Upper lobe of left lung (tissue), 4 donors: ENCODE measurements around the gene FCGR3B.
"Not testable (repeated sequence)": the region's sequence is repeated elsewhere in the genome, so short reads cannot be mapped to it uniquely, and the experiment has no call there.

Experiments
- CTCF ChIP-seq, 6 experiments: fragments of 450-650 bp in 4 of 6; fragments of 200-600 bp in 2 of 6; sonication (generic) in 2 of 6; IDR thresholded peaks; one replicate each; pipeline ENCODE4 v1.5.1; 2016 to 2019; ENCODE audit warnings: antibody characterized with exemption in 6 of 6
- EP300 ChIP-seq, 4 donors: sonication (generic); formaldehyde crosslinking; IDR thresholded peaks; one replicate each; pipeline ENCODE4 v1.5.1; 2017; ENCODE audit warnings: antibody characterized with exemption in 4 of 4, control low read depth in 2 of 4
- POLR2A ChIP-seq, 4 donors: fragments of 450-650 bp; IDR thresholded peaks; one replicate each; pipeline ENCODE4 v1.5.1; 2016 to 2017; ENCODE audit warnings: antibody characterized with exemption in 4 of 4, mild to moderate bottlenecking in 2 of 4
- POLR2AphosphoS5 ChIP-seq, 2 donors: sonication (generic); formaldehyde crosslinking; IDR thresholded peaks; one replicate each; pipeline ENCODE4 v1.5.1; 2017; ENCODE audit warnings: antibody characterized with exemption in 2 of 2

DNA sequence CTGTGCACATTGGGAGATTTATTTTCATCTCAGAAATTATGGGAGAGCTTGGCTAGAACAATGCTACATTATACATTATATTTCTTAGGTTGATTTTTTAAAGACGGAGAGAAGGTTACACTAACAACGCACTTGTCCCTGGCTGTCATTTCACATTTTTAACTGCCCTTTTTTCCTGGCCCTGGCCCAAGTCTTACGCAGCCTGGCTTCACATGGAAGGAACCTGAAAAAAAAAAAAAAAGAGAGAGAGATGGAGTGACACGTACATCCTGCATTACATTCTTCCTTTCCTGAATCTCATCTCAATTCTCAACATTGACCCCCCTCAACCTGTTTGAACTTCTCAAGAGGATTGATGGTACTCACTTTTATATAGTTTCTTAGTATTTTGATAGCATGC lies 20.8 kb downstream of the FCGR3B start:
- not testable (repeated sequence) for TF ChIP-seq CTCF, EP300, POLR2A, POLR2AphosphoS5 (IDR thresholded peaks at IDR 0.05)
